PC-9 (cell line): ENCODE results near the gene PPP1R13L.

Experiments used
- EZH2 ChIP-seq: fragments of 200-600 bp; sonication (generic); IDR thresholded peaks from 2 replicates; pipeline ENCODE4 v1.8.0; 2017; ENCODE audit warnings: antibody characterized with exemption, low read depth
- TF ChIP-seq, protein P1 (sequence below): fragments of 200-600 bp; sonication (generic); conservative IDR thresholded peaks from 2 replicates; pipeline ENCODE4 v1.6.1; 2017; ENCODE audit warnings: mixed run types, antibody characterized with exemption, mild to moderate bottlenecking, moderate library complexity

DNA sequence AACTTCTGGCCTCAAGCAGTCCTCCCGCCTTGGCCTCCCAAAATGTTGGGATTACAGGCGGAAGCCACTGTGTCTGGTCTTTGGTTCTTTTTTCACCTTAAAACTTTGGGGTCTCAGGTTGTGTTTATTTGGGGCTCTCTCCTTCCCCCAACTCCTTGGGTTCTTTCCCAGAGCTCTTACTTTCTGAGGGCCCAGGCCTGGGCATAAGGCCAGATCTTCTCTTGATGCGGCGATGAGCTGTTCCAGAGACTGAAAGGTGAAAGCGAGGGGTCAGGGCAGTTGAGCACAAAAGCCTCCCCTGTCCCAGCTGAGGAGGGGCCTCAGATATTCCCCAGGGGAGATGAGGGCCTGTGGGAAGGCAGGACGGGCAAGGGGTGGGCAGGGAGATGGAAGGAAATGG, 8.6 kb upstream of the PPP1R13L start:
- TF ChIP-seq, protein P1, sequence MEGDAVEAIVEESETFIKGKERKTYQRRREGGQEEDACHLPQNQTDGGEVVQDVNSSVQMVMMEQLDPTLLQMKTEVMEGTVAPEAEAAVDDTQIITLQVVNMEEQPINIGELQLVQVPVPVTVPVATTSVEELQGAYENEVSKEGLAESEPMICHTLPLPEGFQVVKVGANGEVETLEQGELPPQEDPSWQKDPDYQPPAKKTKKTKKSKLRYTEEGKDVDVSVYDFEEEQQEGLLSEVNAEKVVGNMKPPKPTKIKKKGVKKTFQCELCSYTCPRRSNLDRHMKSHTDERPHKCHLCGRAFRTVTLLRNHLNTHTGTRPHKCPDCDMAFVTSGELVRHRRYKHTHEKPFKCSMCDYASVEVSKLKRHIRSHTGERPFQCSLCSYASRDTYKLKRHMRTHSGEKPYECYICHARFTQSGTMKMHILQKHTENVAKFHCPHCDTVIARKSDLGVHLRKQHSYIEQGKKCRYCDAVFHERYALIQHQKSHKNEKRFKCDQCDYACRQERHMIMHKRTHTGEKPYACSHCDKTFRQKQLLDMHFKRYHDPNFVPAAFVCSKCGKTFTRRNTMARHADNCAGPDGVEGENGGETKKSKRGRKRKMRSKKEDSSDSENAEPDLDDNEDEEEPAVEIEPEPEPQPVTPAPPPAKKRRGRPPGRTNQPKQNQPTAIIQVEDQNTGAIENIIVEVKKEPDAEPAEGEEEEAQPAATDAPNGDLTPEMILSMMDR: no peak
- no peak for TF ChIP-seq EZH2
